NCI-H1105 treated with DMSO at 0.1 percent for 48 hours (cell line): ENCODE results near the gene TCERG1L.
"Not testable (repeated sequence)": the region's sequence is repeated elsewhere in the genome, so short reads cannot be mapped to it uniquely, and the experiment has no call there.

Source experiments
- DNase-seq: peaks from one replicate; lab custom pipeline; 2025; lab: John Stamatoyannopoulos, UW

The TCERG1L gene, protein sequence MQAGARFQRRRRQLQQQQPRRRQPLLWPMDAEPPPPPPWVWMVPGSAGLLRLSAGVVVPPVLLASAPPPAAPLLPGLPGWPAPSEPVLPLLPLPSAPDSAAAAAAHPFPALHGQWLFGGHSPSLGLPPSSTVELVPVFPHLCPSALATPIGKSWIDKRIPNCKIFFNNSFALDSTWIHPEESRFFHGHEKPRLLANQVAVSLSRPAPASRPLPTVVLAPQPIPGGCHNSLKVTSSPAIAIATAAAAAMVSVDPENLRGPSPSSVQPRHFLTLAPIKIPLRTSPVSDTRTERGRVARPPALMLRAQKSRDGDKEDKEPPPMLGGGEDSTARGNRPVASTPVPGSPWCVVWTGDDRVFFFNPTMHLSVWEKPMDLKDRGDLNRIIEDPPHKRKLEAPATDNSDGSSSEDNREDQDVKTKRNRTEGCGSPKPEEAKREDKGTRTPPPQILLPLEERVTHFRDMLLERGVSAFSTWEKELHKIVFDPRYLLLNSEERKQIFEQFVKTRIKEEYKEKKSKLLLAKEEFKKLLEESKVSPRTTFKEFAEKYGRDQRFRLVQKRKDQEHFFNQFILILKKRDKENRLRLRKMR

DNA sequence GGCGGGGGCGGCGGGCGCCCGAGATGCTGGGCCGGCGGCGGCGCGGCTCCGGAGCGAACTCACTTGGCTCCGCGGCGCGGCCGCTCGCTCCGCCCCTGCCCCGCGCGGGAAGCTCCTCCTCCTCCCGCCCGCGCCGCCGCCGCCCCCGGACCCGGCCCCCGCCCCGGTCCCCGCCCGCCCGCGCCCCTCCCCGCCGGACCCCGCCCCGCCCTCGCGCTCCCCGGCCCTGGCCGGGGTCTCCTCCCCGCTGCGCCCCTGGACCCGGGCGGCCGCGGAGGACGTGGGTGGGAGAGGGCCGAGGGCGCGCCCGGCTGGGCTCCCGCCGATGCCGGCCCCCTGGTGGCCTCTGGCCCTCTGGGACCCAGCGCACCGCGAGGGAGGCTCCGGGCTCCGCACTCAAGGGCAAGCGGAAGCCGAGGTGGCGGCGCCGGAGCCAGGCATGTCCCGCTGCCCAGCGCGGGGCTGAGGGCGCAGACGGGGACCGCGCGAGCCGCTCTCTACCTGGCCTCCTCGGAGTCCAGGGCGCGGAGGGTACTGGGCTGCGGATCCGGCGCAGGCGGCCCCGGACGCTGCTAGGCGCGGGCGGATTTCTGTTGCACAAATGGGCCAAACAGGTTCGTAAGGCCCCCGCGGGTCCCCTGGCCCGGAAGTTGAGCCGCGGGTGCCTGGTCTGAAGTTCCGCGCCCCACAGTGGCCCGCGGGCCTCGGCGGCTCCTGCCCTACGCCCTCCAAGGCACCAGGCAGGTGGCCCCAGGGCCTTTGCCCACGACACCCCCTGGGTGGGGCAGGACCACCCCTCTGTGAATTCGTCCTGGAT is at the start of gene TCERG1L:
TCERG1L (minus strand) TSS at position 61 of the 817 bp plus-strand sequence. CDS start 86 bp downstream, outside the sequence.
- peak; percentile 16 for DNase-seq

DNA sequence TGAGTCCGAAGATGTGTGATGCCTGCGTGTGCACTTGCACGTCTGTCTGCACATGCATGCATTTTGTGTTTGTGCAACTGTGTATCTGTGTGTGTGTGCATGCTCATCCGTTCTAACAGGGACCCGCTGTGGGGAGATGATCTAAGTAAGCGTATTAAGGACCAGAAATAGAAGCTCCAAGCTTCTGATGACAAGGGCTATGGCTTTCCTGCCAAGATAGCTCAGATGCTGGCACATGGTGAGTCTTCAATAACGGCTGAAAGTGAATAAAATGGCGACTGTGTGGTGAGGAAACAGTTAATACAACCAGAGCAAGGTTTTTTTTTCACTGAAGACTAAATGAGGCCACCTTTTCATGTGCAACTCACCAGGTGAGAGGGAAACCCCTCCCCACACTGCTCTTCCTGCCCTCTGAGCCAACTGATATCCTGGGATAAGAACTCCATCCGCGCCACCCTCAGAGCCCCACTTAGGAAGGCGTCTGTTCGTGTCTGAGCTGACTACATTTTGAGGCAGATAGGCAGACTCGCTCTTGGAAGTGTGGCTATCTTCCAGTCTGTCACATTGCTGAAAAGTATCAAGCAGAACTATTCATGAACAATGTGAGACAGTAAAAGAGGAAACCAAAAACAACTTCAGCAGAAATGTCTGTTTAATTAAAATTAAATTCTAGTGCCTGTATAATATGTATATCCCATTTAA is 47.4 kb upstream of the TCERG1L start:
- DNase-seq = no peak

DNA sequence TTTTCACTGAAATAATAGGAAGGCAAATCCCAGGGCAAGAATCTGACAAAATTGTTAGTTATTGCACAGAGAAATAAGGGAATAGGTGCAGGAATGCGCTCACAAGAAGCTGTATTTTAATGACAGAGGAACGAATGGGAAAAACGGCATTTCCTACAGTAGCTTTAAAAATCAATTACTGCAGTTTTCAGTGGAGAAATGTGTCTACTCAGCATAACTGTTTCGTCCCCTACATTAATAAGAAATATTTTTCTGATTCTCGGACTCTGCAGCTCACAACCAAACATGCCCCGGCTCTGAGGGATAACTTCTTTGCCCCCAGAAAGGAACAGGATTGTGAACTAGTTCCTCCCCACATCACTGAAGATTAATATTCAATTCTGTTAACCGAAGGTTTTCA is 44.9 kb upstream of the TCERG1L start:
- DNase-seq = no peak

DNA sequence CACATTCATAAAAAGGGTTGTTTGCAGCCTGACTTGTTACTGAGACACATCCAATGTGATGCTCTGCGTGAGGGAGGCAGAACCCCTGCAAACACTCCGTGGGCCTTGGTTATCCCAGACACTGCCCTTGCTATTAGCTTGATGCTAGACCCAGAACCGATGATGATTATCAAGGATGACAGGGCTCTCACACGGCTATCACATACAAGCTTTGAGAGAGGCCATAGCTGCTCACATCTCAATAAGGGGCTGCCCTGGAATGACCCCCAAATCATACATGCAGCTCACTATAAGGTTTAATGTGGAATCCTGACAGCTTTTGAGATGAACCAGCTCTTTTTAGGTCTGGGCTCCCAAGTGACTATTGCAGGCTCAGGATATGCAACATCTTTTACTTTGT is 44.4 kb upstream of the TCERG1L start:
- DNase-seq = no peak

DNA sequence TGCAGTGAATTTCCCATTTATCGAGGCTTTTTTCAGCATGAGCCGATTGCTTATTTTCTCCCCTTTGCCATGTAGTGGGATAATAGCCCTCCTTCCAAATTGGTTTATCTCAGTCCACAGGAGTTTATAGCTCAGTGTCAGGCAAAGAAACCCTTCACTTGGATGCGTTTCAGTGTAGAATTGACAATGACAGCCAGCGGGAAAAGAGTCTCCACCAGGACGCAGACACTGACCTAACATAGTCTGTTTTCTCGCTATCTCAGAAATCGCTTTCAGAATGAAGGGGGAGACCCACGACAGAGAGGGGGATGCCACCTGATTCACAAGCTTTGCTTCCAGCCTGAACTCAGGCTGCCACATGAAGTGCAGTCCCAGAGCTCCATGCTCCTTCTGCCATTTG is 43.5 kb upstream of the TCERG1L start:
- DNase-seq = no peak

DNA sequence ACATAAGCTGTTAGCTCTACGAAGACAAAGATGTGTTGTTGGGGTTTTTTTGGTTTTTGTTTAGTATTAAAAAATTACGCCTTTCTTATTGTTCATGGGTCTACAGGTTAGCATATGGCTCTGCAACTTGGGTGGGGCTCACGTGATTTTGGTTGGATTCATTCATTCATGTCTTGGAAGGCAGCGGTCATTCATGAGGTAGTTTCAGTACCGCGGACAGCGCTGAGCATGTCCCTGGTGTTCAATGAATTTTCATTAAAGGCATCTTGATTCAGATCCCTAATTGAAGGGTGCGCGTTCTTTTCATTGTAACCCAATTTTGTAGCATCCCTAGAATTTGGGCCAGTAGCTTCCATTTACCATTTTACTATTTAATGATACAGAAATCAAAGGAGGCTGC is 42.9 kb upstream of the TCERG1L start:
- DNase-seq = no peak

DNA sequence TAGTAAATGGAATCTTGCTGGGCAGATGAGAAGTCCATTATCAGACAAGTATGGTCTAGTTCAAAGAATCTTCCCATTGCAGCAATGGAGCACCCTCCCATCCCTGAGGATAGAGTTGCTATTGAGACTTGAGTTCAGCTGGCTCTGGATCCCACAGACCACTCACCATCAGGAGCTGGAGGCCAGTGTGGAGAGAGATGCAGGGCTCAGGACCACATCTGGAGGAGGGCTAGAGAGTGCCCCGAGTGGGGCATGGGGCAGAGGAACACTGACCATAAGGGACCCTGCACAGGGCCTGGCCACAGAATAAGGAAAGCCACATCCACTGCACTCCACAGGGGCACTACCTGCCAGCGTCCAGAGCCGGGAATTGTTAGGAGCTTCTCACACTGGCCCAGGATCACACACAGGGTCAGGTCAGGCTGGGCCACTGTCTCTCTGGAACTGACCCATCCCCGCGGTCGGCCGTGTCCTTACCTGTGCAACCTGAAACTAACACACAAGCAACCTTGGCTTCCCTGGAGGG is 41.3 kb upstream of the TCERG1L start:
- DNase-seq = no peak

DNA sequence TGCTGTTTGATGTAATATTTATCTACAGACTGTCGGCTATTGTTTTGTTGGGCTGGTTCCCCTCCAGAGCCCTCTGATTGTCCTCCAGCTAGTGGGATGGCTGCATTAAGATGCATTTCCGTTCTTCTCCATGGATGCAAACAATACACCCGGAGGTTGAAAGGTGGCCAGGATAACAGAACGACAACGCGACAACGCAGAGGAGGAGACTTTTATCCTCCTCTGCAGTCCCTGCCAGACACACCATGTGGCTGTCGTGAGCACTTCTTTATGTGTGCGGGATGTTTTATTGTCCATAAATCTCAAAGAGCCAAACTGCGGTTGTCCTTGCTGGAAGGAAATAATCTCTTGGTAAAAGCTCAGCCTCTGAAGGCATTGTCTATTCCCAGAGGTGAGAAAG is 39.1 kb upstream of the TCERG1L start:
- DNase-seq = no peak

DNA sequence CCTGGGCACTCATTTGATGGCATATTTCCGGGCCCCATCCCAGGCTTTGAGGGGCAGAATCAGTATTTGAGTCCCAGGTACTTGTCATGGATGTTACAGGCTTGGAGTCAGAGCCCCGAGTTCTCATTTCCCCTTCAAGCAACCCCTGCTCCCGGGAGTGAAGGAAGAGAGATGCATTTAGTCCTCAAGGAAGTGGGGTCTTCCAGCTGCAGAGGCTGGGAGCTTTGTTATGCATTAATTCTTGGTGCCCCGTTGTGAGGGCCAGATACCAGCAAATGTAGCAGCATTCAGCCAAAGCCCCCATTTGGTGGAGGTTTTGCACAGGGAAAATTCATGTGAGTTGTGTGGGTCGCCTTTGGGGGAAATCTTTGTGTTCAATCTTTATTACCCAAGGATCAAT is 38.7 kb upstream of the TCERG1L start:
- DNase-seq = no peak

DNA sequence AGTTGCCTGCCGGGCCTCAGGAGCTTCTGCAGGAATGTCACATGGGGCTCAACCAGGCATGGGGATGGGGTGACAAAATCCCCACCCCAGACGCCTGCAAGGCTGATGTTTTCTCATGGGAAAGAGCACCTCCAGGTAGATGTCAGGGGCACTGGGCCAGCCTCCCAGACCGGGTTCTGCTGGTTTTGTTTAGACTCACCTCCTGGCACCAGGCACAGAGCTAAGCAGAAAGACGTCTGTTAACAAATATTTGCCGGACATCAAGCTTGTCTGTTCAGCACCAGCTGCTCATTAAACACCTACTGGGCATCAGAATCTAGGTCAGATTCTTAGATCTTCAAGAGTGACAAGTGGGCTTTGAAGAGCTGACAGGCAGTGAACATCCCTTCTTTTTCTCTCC is 34.9 kb upstream of the TCERG1L start:
- no peak for DNase-seq

DNA sequence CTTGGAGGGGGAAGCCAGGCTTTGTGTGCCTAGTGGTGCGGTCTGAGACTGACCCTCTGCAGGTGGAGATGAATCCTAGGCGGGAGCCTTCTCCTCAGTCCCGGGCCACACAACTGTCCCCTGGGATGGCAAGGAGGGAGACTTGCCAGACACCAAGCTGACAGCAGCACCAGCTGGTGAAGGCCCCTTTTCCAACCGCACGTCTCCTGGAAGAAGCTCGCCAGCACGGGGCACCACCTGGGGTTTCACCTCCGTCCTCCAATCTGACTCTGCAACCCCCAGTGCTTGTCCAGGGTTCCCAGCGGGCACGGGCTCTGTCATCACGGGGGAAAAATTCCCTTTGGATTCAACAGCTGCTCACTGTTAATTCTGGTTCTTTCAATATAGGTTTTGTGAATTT is 34.2 kb upstream of the TCERG1L start:
- no peak for DNase-seq

DNA sequence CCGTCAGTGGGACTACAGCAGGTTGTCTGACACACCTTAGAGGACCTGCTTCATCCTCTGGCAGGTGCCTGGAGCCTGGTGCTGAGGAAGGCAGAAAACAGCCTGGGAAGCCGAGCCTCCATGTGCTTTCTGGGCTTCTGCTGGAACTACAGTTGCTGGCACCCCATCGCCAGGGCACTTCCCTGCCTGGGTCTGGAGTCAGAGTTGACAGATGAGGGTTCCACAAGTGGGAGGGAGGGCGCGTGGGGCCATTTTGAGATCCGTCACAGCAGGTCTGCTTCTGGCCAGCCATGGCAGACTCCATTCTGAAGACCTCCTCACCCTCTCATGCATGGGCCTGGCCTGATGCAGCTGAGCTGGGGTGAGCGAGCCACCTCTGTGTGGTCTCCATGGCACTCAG is 33.2 kb upstream of the TCERG1L start:
- no peak for DNase-seq

DNA sequence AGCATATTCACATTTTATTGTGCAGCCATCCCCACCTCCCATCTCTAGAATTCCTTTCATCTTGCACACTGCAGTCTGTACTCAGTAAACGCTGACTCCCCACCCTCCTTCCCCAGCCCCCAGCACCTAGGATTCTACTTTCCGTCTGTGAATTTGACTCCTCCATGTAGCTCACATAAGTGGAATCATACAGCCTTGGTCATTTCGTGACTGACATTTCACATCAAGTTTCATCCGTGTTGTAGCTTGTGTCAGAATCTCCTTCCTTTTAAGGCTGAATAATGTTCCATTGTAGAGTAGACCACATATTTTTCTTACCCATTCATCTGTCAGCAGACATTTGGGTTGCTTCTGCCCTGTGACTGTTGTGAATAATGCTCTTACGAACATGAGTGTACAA is 26.2 kb upstream of the TCERG1L start:
- no peak for DNase-seq

DNA sequence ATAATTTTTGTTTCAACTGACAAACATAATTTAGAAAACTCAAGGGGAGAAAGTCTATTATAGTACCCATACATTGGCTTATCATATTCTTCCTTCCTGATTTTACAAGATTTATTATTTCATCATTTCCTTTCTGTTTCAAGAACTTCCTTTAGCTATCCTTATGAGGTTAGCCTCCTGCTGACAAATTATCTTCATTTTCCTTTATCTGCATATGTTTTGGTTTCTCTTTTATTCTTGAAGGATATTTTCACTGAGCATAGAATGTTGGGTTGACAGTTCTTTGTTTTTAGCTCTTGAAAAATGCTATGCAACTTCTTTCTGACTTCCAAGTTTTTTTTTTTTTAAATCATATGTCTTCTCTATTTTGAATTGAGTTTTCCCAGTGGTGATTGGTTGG is 21.3 kb upstream of the TCERG1L start:
- DNase-seq = no peak

DNA sequence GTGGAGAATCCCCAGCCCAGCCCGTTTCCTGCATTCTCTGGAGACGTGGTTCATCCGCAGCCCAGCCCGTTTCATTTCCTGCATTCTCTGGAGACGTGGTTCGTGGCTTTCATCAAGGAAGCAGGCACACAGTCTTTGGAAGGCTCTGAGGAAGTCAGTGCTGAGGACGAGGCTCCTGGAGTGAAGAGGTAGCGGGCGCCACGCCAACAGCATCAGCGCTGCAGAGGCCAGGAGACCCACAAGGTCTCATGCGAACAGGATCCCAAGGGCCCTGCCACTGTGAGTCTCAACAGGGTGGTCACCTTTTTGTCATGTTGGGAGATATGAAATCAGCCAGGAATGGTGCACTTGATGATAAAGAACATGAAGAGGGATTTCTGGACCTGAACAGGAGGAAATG is 12.4 kb upstream of the TCERG1L start:
- no peak for DNase-seq

DNA sequence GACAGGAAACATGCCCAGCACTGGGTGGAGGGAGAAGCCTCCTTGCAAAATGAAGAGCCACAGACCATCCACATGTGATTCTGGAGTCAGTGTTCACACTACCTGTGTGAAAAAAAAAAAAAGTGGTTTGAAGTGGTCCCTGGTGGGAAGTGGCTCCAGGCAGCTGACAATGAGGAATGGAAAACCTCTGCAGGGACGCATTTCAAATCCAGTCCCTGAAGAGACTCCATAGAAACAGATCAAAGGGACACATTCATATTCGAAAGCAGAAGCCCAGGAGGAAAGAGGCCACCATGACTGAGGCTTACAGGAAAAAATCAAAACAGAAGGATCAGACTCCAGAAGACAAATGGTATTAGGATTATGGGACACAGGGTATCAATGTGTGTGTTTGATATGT is 11.5 kb upstream of the TCERG1L start:
- no peak for DNase-seq

DNA sequence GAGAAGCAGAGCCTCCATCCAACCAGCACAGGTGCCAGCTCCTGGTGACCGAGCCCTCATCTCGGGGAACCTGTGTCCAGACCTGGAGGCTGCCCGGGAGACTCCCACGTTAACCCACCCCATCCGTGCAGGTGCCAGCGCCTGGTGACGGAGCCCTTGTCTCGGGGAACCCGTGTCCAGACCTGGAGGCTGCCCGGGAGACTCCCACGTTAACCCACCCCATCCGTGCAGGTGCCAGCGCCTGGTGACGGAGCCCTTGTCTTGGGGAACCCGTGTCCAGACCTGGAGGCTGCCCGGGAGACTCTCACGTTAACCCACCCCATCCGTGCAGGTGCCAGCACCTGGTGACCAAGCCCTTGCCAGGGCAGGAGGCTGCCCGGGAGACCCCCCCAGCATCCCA is 11.1 kb upstream of the TCERG1L start:
- DNase-seq = not testable (repeated sequence)

DNA sequence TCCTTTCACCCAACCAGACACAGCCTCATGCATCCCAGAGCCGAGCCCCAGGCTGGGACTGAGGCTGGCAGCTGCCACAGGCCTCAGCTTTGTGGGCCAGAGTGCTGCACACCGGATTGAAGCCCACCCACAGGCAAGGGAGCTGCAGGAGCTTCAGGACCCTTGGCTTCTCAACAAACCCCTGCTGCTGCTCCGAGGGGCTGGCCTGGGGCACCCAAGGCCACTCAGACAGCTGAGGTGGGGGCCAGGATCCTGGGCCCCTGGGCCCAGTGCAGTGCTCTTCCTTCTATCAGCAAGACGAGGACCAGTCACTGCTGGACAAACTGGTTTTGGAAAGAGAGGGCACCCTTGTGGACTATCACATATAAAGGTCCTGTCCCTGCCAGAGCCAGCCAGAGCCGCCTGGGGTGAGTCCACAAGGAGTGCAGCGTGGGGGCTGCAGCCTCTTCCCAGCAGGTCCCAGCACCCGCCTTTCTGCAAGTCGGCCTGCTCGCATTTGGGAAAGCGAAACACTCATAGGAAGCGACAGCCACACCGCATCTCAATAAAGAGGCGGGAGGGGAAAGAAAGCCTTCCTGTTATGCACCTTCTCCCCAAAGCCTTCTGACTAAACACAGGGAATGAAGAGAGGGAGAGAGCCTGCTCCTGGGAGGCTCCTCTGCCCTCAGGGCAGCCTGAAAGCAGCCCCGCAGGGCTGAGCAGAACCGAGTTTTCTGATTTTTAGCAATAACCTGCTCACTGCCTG is 9.5 kb upstream of the TCERG1L start:
- DNase-seq = no peak

DNA sequence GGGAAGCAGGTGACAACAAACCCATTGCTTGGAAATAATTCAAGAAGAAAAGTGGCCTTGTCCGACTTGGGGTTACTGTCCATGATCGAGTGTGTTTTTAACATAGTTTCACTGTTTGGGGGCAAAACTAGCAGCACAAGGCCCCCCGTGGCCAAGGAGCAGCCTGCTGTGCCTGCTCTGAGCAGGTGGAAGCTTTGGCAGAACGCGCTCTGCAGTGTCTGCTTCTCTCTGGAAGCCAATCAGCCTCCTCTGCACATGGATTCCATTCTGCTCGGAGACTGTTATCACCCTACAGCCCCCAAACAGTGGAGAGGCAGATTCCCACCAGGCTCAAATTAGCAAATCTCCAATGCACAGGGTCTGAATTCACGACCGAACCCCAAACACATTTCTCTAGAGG is 7.3 kb upstream of the TCERG1L start:
- DNase-seq = no peak

DNA sequence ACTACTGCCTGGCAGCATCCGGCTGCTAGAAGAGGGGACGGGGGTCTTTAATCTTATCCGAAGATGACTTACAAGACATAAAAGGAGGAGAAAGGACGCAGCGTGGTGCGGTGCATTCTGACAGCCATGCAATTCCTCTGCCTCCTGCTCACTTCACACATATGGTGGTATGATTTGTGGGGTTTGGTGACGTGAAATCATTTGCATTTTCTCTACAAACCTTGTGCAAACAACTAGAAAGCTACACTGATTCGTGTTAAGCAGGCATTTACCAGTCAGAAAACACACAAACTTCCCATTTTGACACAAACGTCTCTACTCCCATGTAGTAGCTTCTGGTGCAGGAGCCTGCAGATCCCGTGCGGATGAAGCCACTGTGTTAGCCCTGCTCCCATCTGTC is 6.8 kb upstream of the TCERG1L start:
- no peak for DNase-seq

DNA sequence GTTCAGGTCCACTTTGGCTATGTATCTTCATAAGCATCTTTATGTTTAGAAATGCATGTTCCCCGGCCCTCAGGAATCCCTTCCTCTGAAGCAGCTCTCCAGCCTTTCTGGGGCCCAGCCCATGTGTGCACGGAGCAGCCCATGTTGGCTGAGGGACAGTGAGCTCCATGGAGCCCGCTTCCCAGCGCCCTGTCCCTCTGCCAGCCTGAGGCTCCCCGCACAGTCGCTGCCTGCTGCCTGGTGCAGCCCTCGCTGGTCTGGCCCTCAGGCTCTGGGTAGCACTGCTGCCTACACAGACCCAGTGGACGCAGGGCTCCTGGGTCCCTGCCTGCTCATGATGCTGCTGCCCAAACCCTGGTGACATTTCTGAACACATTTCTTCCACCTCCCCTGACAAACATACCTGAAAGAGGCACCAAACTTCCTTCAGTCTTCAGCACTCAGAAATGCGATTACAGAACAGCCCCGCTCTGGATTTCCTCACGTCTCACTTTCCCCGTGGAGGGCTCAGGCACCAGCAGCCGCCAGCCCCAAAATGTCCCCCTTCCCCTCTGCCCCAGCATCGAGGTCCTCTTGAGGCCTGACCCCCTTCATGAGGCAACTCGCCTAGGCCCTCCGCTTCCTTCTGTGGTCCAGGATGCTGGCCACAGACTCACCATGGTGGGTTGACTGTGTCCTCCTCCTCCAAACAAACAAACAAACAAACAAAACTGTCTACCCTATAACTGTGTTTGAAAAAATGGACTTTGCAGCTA is 5.0 kb upstream of the TCERG1L start:
- no peak for DNase-seq
